ENCODE results near the gene ROR1. TPM values are rescaled to one million over a fixed set of nuclear protein-coding genes. Genes with fewer than 3 reads are reported as not detected.

The ROR1 gene
- total RNA-seq, 1 donor from 2014 or later, result 11.0 TPM

GRCh38 chr1:64116537-64116936 is 342.7 kb downstream of the ROR1 start:
- Mint-ChIP-seq H3K36me3 (ENCODE audit: low read depth) (no peaks in the 10 kb centered on the region), H3K27me3 (ENCODE audit: low read depth) (no peaks in the 10 kb centered on the region), H3K4me1 (peaks cover 11% of the 10 kb centered on the region), H3K27ac (ENCODE audit: unreplicated experiment) (no peak overlapping the region), H3K4me3 (no peak overlapping the region), H3K9me3 (no peaks in the 10 kb centered on the region)
- no peak for DNase-seq (ENCODE audit: low read depth, low spot score)
- TF ChIP-seq, protein P1, sequence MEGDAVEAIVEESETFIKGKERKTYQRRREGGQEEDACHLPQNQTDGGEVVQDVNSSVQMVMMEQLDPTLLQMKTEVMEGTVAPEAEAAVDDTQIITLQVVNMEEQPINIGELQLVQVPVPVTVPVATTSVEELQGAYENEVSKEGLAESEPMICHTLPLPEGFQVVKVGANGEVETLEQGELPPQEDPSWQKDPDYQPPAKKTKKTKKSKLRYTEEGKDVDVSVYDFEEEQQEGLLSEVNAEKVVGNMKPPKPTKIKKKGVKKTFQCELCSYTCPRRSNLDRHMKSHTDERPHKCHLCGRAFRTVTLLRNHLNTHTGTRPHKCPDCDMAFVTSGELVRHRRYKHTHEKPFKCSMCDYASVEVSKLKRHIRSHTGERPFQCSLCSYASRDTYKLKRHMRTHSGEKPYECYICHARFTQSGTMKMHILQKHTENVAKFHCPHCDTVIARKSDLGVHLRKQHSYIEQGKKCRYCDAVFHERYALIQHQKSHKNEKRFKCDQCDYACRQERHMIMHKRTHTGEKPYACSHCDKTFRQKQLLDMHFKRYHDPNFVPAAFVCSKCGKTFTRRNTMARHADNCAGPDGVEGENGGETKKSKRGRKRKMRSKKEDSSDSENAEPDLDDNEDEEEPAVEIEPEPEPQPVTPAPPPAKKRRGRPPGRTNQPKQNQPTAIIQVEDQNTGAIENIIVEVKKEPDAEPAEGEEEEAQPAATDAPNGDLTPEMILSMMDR (conservative IDR thresholded peaks at IDR 0.05), result no peak

GRCh38 chr1:64117492-64117891 is 343.7 kb downstream of the ROR1 start:
- no peak overlapping the region for H3K4me3 Mint-ChIP-seq
- H3K27ac Mint-ChIP-seq (ENCODE audit: unreplicated experiment), result no peak overlapping the region
- H3K36me3 Mint-ChIP-seq (ENCODE audit: low read depth), result no peaks in the 10 kb centered on the region
- TF ChIP-seq, protein P1 (conservative IDR thresholded peaks at IDR 0.05), result no peak
- no peak for DNase-seq (ENCODE audit: low read depth, low spot score)
- no peaks in the 10 kb centered on the region for H3K27me3 Mint-ChIP-seq (ENCODE audit: low read depth)
- H3K9me3 Mint-ChIP-seq, result no peaks in the 10 kb centered on the region
- peaks cover 3% of the 10 kb centered on the region for H3K4me1 Mint-ChIP-seq

DNA sequence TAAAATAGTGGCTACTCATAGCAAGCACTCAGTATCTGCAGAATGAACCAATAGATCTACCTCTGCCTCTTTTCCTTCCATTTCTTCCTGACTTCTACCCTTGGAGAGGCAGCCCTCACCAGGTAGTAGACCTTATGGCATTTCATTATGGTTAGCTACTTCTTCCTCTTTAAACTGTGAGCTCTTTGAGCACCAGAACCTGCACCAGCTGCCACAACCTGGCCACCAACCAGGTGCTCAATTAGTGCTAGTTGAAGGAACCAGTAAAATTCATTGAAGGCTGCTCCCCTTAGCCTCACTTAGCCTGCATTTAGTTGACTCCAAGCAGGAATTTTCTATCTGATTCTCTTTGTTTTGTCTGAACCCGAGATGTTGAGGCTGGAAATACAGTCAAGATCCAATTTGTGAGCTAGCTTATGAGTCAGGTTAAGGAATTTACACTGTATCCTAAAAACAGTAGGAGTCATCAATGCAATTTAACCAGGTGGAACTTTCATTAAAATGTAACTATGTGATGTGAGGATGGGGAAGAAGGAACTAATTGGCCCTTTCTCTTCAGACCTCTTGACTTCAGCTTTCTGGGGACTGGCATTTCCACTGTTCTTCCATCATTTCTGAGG is 348.1 kb downstream of the ROR1 start:
- Mint-ChIP-seq H3K27me3 (ENCODE audit: low read depth) (no peaks in the 10 kb centered on the region), H3K27ac (ENCODE audit: unreplicated experiment) (no peak overlapping the region), H3K4me1 (no peaks in the 10 kb centered on the region), H3K4me3 (no peak overlapping the region), H3K9me3 (no peaks in the 10 kb centered on the region), H3K36me3 (ENCODE audit: low read depth) (no peaks in the 10 kb centered on the region)
- DNase-seq (ENCODE audit: low read depth, low spot score), result no peak
- TF ChIP-seq, protein P1 (conservative IDR thresholded peaks at IDR 0.05), result no peak

DNA sequence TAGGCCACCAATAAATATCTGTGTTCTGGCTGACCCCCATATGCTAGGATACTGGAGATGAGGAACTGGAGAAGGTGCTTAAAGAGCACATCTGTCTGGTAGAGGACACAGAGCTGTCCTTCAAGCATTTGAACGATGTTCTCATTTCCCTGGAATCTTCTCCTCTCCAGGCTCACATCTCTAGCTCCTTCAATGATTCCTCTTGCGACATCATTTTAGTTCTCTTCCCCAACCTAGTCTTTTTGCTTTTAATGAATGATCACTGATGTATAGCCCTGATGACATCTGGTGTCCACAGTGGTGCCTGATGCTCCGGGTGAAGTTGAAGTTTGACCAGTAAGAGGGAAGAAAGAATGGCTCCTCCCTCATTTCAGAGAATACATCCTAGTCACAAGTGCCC is 348.8 kb downstream of the ROR1 start:
- Mint-ChIP-seq H3K4me1 (no peaks in the 10 kb centered on the region), H3K4me3 (no peak overlapping the region), H3K9me3 (no peaks in the 10 kb centered on the region), H3K36me3 (ENCODE audit: low read depth) (no peaks in the 10 kb centered on the region), H3K27ac (ENCODE audit: unreplicated experiment) (no peak overlapping the region), H3K27me3 (ENCODE audit: low read depth) (no peaks in the 10 kb centered on the region)
- DNase-seq (ENCODE audit: low read depth, low spot score), result no peak
- TF ChIP-seq, protein P1 (conservative IDR thresholded peaks at IDR 0.05), result no peak

GRCh38 chr1:64124704-64125440 is 351.1 kb downstream of the ROR1 start:
- Mint-ChIP-seq H3K9me3 (no peaks in the 10 kb centered on the region), H3K4me1 (peaks cover 7% of the 10 kb centered on the region), H3K4me3 (no peak overlapping the region), H3K27ac (ENCODE audit: unreplicated experiment) (no peak overlapping the region), H3K36me3 (ENCODE audit: low read depth) (no peaks in the 10 kb centered on the region), H3K27me3 (ENCODE audit: low read depth) (no peaks in the 10 kb centered on the region)
- no peak for DNase-seq (ENCODE audit: low read depth, low spot score)
- TF ChIP-seq, protein P1 (conservative IDR thresholded peaks at IDR 0.05), result no peak

All from neural crest cell (in vitro differentiated cells).